DMS79 treated with DMSO at 0.1 percent for 48 hours (cell line): ENCODE data around the gene BCKDK.

Source experiments
- DNase-seq: peaks from one replicate; lab custom pipeline; 2025; lab: John Stamatoyannopoulos, UW

BCKDK gene

DNA sequence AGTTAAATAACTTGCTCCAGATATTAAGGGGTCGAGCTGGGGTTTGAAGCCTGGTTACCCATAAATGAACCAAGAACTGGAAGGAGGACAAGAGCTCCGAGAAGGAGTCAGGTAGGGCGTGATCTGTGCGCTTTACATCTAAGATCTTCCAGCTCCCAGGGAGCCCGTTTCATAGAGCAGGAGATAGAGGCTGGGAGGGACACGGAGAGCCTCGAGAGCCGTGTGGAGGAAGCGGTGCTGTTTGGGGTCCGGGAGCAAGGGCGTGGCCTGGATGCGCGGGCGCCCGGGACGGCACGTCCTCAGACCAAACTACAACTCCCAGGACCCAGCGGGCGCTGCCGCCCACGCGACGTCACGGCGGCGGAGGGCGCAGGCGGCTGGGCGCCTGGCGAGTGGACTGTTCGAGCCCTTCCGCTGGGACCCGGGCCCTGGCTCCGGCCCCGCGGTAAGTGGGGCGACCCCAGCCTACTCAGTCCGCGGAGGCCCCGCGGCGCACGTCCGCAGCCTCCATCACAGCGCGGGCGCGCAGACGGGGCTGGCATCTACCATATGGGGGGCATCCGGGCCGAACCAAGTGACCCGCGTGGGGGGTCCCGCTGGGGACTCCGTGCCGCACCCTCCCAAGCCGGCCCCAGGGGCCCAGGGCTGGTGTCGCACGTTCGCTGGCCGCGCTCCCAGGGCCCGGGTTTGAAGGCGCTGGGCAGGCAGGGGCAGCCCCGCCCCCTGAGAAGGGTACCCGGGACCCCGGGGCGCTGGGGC is at the start of gene BCKDK:
BCKDK (plus strand) TSS at position 352 of the 759 bp plus-strand sequence. CDS start 838 bp downstream, outside the sequence.
- DNase-seq, result peak; percentile 72

- DNase-seq, result no peak
Measured at GRCh38 chr16:31061126-31061812, 46.9 kb upstream of the BCKDK start.

DNA sequence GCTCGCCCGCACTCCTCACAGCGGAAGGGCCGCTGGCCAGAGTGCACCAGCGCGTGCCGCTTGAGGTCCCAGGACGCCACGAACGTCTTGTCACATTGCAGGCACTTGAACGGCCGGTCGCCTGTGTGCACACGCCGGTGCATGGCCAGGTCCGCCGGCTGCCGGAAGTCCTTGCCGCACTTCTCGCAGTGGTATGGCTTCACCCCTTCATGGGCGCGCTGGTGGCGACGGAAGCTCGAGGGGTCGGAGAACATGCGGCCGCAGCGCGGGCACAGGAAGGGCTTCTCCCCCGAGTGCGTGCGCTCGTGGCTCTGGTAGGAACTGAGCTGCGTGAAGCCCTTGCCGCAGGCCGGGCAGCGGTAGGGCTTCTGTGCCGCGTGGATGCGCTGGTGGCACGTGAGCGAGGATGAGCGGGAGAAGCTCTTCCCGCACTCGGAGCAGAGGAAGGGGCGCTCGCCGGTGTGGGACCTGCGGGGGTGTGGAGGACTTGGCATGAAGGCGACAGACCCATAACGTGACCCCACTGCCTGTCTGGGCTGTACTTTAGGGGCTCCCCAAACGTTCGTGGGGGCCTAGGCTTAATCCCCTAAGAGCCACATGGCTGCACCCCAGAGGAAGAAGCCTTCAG is 46.3 kb upstream of the BCKDK start:
- no peak for DNase-seq

GRCh38 chr16:31063495-31063842 is 44.7 kb upstream of the BCKDK start:
- DNase-seq, result no peak

DNA sequence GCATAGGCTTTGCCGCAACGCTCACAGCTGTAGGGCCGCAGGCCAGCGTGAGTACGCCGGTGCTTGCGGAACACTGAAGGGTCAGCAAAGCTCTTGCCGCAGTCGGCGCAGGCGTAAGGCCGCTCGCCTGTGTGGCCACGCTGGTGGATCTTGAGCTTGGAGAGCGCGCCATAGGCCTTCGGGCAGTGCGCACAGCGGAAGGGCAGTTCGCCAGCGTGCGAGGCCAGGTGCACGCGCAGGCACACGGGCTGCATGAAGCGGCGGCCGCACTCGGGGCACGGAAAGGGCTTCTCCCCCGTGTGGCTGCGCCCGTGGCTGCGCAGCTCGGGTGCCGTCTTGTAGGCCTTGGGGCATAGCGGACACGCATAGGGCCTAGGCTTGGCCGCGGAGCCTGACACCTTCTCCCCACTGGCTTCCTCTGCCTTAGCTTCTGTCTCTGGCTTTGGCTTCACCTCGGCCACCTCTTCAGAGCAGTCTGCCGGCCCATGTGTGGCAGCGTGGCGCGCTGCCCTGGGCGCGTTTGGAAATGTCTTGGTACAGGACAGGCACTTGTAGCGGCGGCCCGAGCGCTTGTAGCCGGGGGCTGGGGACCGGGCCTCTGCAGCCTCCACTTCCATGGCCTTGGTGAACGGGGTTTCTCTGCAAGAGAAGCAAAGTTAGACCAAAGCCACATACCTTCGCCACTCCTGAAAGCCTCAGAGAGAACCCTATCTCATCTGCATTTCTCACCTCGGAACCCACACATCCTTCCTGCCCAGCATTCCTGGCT is 44.2 kb upstream of the BCKDK start:
- no peak for DNase-seq

- no peak for DNase-seq
Measured at GRCh38 chr16:31064882-31065461, 43.2 kb upstream of the BCKDK start.

DNA sequence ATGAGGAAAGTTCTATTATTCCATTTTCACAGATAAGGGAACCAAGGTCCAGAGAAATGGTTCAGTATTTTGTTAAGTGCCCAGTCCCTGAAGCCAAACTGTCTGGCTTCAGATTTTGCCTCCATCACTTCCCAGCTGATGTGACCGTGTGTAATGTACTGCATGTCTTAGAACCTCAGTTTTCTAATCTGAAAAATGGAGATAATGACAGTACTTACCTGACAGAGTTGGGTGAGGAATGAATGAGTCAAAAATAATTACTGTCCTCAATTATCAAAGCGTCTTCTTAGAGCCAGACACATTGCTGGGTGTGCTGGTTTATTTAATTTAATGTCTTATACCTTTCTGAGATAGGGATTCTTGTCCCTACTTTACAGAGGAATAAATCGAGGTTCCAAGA is 40.8 kb upstream of the BCKDK start:
- DNase-seq, result no peak

GRCh38 chr16:31071861-31072260 is 36.3 kb upstream of the BCKDK start:
- DNase-seq, result peak; percentile 6

DNA sequence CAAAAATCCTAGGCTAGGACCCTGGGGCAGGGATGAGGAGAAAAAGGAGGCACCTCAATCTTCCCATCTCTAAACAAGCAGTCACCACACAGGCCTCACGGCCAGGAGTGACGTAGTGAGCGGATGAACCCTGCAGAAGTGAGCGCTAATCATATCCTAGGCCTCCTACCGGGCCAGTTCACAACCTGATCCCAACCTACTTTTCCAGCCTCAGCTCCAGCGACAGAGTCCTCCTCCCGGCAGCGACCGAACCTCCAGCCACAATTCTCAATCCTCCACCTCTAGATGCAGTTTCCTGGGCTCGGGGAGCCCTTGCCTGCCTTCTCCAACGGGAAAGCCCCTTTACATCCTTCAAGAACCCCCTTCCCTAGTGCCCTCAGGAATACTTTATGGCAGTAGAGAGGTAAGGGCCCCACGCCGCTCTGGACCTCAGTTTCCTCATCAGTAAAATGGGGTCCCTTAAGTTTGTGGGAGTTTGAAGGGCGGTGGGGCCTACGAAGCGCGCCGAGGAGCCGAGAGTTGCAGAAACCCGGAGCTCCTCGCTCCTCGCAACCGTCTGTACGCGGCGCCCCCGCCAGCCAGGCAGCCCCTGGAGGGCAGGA is 35.5 kb upstream of the BCKDK start:
- DNase-seq, result peak; percentile 19

DNA sequence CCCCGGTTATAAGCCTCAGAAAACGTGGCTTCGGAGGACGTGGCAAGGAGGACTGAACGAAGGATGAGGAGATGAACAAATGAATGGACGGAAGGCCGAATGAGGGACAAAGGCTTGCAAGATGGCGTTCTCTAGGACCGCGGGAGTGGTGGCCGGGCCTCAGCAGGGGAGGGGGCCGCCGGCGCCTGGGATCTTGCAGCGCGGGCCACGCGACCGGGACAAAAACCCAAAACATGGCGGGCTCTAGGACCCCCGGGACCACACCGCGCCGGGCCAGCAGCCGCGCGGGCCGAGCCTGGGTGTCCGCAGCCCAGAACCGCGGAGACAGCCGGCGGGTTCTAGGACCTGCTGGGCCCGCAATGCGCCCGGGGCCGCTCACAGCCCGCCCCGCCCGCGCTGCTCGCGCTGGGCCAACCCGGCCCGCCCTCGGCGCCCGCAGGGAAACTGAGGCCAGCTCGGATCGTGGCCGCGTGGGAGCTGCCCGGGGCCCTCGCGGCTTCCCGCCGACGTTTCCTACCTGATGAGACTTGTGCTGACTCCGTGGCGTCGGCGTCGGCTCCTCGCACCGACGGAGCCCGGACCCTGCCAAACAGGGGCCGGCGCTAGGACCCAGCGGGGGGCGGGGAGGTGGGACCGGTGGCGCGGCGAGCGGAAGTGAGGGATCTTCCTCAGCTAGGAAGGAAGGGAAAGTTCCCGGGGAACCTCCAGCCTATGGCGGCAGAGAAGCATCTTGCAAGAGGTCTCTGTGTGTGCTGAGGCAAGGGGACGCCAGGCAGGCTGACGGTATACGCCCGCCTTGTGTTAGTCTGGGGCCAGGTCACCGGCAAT is 34.8 kb upstream of the BCKDK start:
- DNase-seq, result peak; percentile 75

DNA sequence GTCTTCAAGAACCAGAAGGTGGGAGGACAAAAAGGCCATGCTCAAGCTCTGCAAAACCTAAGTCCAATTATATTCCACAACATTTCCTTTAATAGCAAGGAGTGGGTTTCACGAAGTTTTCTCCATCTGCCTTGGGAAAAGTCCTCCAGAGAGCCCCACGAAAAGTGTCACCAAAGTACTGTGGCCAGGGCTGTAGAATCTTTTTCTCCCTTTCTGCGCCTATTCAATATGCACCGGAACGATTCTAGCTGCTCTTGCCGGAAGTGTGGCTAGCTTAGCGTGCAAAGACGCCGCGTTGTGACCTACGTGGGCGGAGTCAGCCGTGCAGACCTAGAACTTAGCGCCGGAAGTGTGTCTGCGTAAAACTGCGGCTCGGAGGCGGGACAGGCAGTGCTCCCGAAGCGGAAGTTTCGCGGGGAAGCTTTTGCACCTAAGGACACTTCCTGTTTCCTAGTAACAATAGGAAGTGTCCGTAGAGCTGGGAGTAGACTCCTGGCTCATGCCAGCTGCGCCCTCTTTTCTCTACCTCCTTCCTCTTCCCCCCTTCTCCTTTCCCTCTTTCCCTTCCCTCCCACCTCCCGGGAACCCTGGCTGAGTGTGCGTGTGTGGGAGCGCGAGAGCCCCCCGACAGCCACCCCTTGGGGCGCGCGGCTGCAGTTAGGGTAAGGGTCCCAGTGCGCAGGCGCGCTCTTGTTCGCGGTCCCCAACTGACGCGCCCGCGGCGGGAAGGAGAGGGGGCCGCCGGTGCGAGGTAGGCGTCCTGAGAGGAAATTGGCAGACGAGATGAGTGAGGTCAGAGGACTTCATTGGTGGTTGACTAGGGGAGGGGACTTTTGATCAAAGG is 34.0 kb upstream of the BCKDK start, which contains the start of the genes ZNF646 and ZNF668:
ZNF646 (plus strand) TSS at position 453 of the 844 bp plus-strand sequence. CDS start 1,903 bp downstream, outside the sequence.
ZNF668 (minus strand) TSS at position 271 of the 844 bp plus-strand sequence. CDS start 9,781 bp downstream, outside the sequence.
- DNase-seq, result peak; percentile 98

DNA sequence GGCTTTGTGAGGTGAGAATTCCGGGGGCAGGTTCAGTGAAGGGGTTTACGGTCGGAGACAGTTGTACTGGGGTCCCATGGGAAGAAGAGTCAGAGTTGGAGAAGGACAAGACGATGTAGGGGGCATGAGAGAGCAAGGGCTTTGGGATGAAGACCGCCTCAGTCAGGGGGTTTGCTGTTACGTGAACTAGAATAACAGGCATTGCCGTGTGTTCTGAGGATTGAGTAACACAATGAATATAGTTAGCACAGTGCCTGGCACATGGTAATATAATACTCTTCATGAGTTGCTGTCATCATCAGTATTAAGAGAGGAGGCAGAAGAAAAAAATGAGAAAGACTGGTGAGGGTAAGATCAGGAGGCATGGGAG is 33.4 kb upstream of the BCKDK start:
- no peak for DNase-seq

- no peak for DNase-seq
Measured at GRCh38 chr16:31076319-31076718, 31.9 kb upstream of the BCKDK start.

GRCh38 chr16:31077024-31077423 is 31.2 kb upstream of the BCKDK start:
- no peak for DNase-seq

DNA sequence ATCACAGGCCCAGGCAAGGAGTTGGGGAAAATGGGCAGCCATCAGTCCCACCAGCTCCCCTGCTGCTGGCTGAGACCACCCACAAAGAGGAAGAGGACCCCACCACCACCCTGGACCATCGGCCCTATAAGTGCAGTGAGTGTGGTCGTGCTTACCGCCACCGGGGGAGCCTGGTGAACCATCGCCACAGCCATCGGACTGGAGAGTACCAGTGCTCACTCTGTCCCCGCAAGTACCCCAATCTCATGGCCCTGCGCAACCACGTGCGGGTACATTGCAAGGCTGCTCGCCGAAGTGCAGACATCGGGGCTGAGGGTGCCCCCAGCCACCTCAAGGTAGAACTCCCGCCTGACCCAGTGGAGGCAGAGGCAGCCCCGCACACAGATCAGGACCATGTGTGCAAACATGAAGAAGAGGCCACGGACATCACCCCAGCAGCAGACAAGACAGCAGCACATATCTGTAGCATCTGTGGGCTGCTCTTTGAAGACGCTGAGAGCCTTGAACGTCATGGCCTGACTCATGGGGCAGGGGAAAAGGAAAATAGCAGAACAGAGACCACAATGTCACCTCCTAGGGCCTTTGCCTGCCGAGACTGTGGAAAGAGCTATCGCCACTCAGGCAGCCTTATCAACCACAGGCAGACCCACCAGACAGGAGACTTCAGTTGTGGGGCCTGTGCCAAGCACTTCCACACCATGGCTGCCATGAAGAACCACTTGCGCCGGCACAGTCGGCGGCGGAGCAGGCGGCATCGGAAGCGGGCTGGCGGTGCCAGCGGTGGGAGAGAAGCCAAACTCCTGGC is 30.4 kb upstream of the BCKDK start:
- no peak for DNase-seq

- DNase-seq, result no peak
Measured at GRCh38 chr16:31078597-31079341, 29.4 kb upstream of the BCKDK start.

GRCh38 chr16:31079342-31079944 is 28.7 kb upstream of the BCKDK start:
- DNase-seq, result no peak
